H1 (cell line): ENCODE results near the gene FBXO38. TPM values are rescaled to one million over a fixed set of nuclear protein-coding genes. Genes with fewer than 3 reads are reported as not detected.

ENCODE experiments used
- CTCF ChIA-PET: fragments of 300-600 bp; sonication (Branson Sonifier 250); formaldehyde crosslinking; loops from one replicate; lab custom pipeline; 2021; ENCODE audit not compliant: partially characterized antibody; lab: Charles Lee
- POLR2A ChIA-PET: fragments of 300-600 bp; sonication (Branson Sonifier 250); formaldehyde crosslinking; loops from one replicate; lab custom pipeline; 2021; ENCODE audit warnings: inconsistent platforms; ENCODE audit not compliant: partially characterized antibody; lab: Charles Lee
- DNase-seq, 2 experiments: peaks; one replicate each; pipeline versions ENCODE4 v3.0.0 to v3.0.0-alpha.2; 2010 to 2022; ENCODE audit warnings: low spot score in 2 of 2, low read depth in 1 of 2, mixed read lengths in 1 of 2
- FAIRE-seq: peaks from 2 replicates; lab custom pipeline; 2011; peaks lifted over from hg19 to GRCh38; lab: Jason Lieb, UNC
- H2AFZ ChIP-seq: 2 replicates; pipeline ENCODE4 v1.8.1; 2012; ENCODE audit warnings: low read length, inconsistent platforms
- H2AK5ac ChIP-seq: 2 replicates; pipeline ENCODE4 v1.6.1; 2013; ENCODE audit warnings: low read depth, low read length
- H2BK120ac ChIP-seq: replicated peaks from 2 replicates; pipeline ENCODE3; 2013; ENCODE audit warnings: low read depth, low read length, inconsistent platforms
- H2BK12ac ChIP-seq: 2 replicates; pipeline ENCODE4 v1.6.1; 2013; ENCODE audit warnings: low read depth, low read length
- H2BK15ac ChIP-seq: 2 replicates; pipeline ENCODE4 v1.6.1; 2013; ENCODE audit warnings: low read length
- H2BK20ac ChIP-seq: 2 replicates; pipeline ENCODE4 v1.6.1; 2013; ENCODE audit warnings: low read length
- H2BK5ac ChIP-seq: 2 replicates; pipeline ENCODE4 v1.6.1; 2013; ENCODE audit warnings: low read depth, low read length
- H3K14ac ChIP-seq: 2 replicates; pipeline ENCODE4 v1.6.1; 2013; ENCODE audit warnings: inconsistent platforms; ENCODE audit not compliant: insufficient read length
- H3K18ac ChIP-seq: 2 replicates; pipeline ENCODE4 v1.6.1; 2013; ENCODE audit warnings: low read length; ENCODE audit errors: extremely low read depth
- H3K23ac ChIP-seq: 2 replicates; pipeline ENCODE4 v1.6.1; 2013; ENCODE audit warnings: inconsistent platforms; ENCODE audit not compliant: insufficient read length
- H3K23me2 ChIP-seq: 2 replicates; pipeline ENCODE4 v1.6.1; 2013; ENCODE audit warnings: low read depth, low read length
- H3K27ac ChIP-seq: 2 replicates; pipeline ENCODE4 v1.6.1; 2011; ENCODE audit warnings: low read depth, low read length, inconsistent platforms
- H3K27me3 ChIP-seq, 4 experiments: replicated peaks in 1 of 4; 1 replicate in 1 of 4; 2 replicates in 3 of 4; pipeline versions ENCODE4 v1.6.1 to v1.8.1; 2011 to 2013; ENCODE audit warnings: low read length in 3 of 4, mild to moderate bottlenecking in 3 of 4, inconsistent platforms in 2 of 4, mixed read lengths in 2 of 4, moderate library complexity in 1 of 4; ENCODE audit not compliant: control insufficient read depth in 3 of 4, insufficient read depth in 3 of 4; ENCODE audit errors: extremely low read depth in 1 of 4
- H3K36me3 ChIP-seq, 4 experiments: 2 replicates each; pipeline versions ENCODE4 v1.6.1 to v1.8.1; 2011 to 2013; ENCODE audit warnings: mild to moderate bottlenecking in 4 of 4, low read length in 3 of 4, moderate library complexity in 2 of 4, control low read depth in 1 of 4, inconsistent platforms in 1 of 4; ENCODE audit not compliant: insufficient read depth in 4 of 4, control insufficient read depth in 2 of 4
- H3K4ac ChIP-seq: replicated peaks from 2 replicates; pipeline ENCODE3; 2013; ENCODE audit warnings: low read length, low read depth, mixed read lengths, inconsistent platforms; ENCODE audit not compliant: insufficient read length
- H3K4me1 ChIP-seq, 4 experiments: replicated peaks in 1 of 4; 1 replicate in 1 of 4; 2 replicates in 3 of 4; pipeline versions ENCODE4 v1.6.1 to v1.8.1; 2011 to 2013; ENCODE audit warnings: low read length in 3 of 4, inconsistent platforms in 2 of 4, mixed read lengths in 1 of 4; ENCODE audit not compliant: insufficient read depth in 4 of 4, control insufficient read depth in 3 of 4
- H3K4me2 ChIP-seq, 2 experiments: 2 replicates each; pipeline versions ENCODE4 v1.6.1 to v1.8.1; 2011 to 2013; ENCODE audit warnings: low read depth in 2 of 2, low read length in 2 of 2, control low read depth in 1 of 2, inconsistent platforms in 1 of 2, mild to moderate bottlenecking in 1 of 2; ENCODE audit not compliant: insufficient read depth in 1 of 2
- H3K4me3 ChIP-seq, 4 experiments: fragments of 200-600, 300-600 bp in 1 of 4; sonication (generic), shearing (Covaris generic), sonication (Bioruptor Twin) in 1 of 4; 2 replicates each; pipeline versions ENCODE4 v1.5.1 to v1.8.1; 2011 to 2016; ENCODE audit warnings: low read length in 4 of 4, low read depth in 3 of 4, control low read depth in 2 of 4, inconsistent platforms in 2 of 4, mild to moderate bottlenecking in 2 of 4, mixed read lengths in 1 of 4, moderate library complexity in 1 of 4; ENCODE audit not compliant: insufficient read depth in 2 of 4; ENCODE audit errors: extremely low read depth in 1 of 4
- H3K56ac ChIP-seq: replicated peaks from 2 replicates; pipeline ENCODE3; 2013; ENCODE audit warnings: low read depth, mild to moderate bottlenecking, mixed read lengths, low read length, inconsistent platforms; ENCODE audit not compliant: insufficient read length
- H3K79me1 ChIP-seq: 2 replicates; pipeline ENCODE4 v1.6.1; 2013; ENCODE audit warnings: low read depth, low read length, control low read depth
- H3K79me2 ChIP-seq, 2 experiments: 2 replicates each; pipeline versions ENCODE4 v1.6.1 to v1.8.1; 2012 to 2013; ENCODE audit warnings: low read length in 2 of 2, mild to moderate bottlenecking in 2 of 2, inconsistent platforms in 1 of 2; ENCODE audit not compliant: insufficient read depth in 2 of 2, control insufficient read depth in 1 of 2
- H3K9ac ChIP-seq, 4 experiments: replicated peaks in 1 of 4; 1 replicate in 1 of 4; 2 replicates in 3 of 4; pipeline versions ENCODE4 v1.6.1 to v1.8.1; 2011 to 2013; ENCODE audit warnings: low read depth in 3 of 4, low read length in 3 of 4, control low read depth in 2 of 4, mild to moderate bottlenecking in 2 of 4, moderate library complexity in 2 of 4, inconsistent platforms in 1 of 4; ENCODE audit errors: extremely low read depth in 1 of 4
- H3K9me3 ChIP-seq, 2 experiments: 2 replicates each; pipeline versions ENCODE4 v1.6.1 to v1.8.1; 2012 to 2013; ENCODE audit warnings: mild to moderate bottlenecking in 2 of 2, moderate library complexity in 2 of 2, control low read depth in 1 of 2, inconsistent platforms in 1 of 2, low read depth in 1 of 2, low read length in 1 of 2, mixed read lengths in 1 of 2; ENCODE audit not compliant: insufficient read depth in 2 of 2
- H4K20me1 ChIP-seq, 2 experiments: replicated peaks in 1 of 2; 2 replicates each; pipeline versions ENCODE3 to v1.8.1; 2011 to 2013; ENCODE audit warnings: inconsistent platforms in 2 of 2, low read length in 2 of 2, mild to moderate bottlenecking in 1 of 2; ENCODE audit not compliant: insufficient read depth in 2 of 2, control insufficient read depth in 1 of 2
- H4K5ac ChIP-seq: 2 replicates; pipeline ENCODE4 v1.6.1; 2013; ENCODE audit warnings: low read length, low read depth, mixed read lengths, inconsistent platforms; ENCODE audit not compliant: insufficient read length
- H4K8ac ChIP-seq: 2 replicates; pipeline ENCODE4 v1.8.0; 2013; ENCODE audit warnings: mild to moderate bottlenecking, moderate library complexity, low read length, inconsistent platforms; ENCODE audit not compliant: insufficient read depth; ENCODE audit errors: extremely low read depth
- H4K91ac ChIP-seq: replicated peaks from 2 replicates; pipeline ENCODE3; 2013; ENCODE audit warnings: low read length, mixed read lengths, inconsistent platforms; ENCODE audit not compliant: insufficient read length
- CBX8 ChIP-seq: fragments of 300-800, 300-1000 bp; sonication (generic); IDR thresholded peaks from 2 replicates; pipeline ENCODE4 v1.7.1; 2016; ENCODE audit warnings: low read depth, low read length, borderline replicate concordance
- EGR1 ChIP-seq: IDR thresholded peaks from 2 replicates; pipeline ENCODE4 v1.6.1; 2011; ENCODE audit warnings: low read depth, low read length, borderline replicate concordance
- HDAC2 ChIP-seq, 2 experiments: fragments of 300-600 bp in 1 of 2; sonication (generic) in 1 of 2; IDR thresholded peaks; 2 replicates each; pipeline ENCODE4 v1.6.1; 2011 to 2012; ENCODE audit warnings: low read depth in 2 of 2, low read length in 2 of 2, mild to moderate bottlenecking in 2 of 2, moderate library complexity in 2 of 2, borderline replicate concordance in 1 of 2, inconsistent platforms in 1 of 2
- POLR2AphosphoS5 ChIP-seq: IDR thresholded peaks from 2 replicates; pipeline ENCODE4 v1.6.1; 2011; ENCODE audit warnings: low read depth, low read length
- RBBP5 ChIP-seq: IDR thresholded peaks from 2 replicates; pipeline ENCODE4 v1.7.1; 2012; ENCODE audit warnings: low read depth, mild to moderate bottlenecking, inconsistent platforms, low read length, moderate library complexity, borderline replicate concordance
- SAP30 ChIP-seq: fragments of 300-600 bp; sonication (generic); IDR thresholded peaks from 2 replicates; pipeline ENCODE4 v1.7.1; 2012; ENCODE audit warnings: low read length, moderate library complexity, mild to moderate bottlenecking, inconsistent platforms; ENCODE audit not compliant: insufficient read depth, insufficient replicate concordance
- SRF ChIP-seq: IDR thresholded peaks from 2 replicates; pipeline ENCODE4 v1.6.1; 2011; ENCODE audit warnings: mild to moderate bottlenecking, low read depth, low read length, moderate library complexity
- TBP ChIP-seq: IDR thresholded peaks from 2 replicates; pipeline ENCODE4 v1.6.1; 2011; ENCODE audit warnings: low read depth, low read length, improper control_type of control experiment
- WGBS, 2 experiments: shearing (Covaris generic) in 1 of 2; methylation state at CpG; one replicate each; pipeline versions ENCODE4 v1.1.6 to v1.1.7; 2013 to 2015; ENCODE audit warnings: low lambda C conversion rate in 2 of 2, mixed read lengths in 2 of 2, inconsistent platforms in 1 of 2, low coverage in 1 of 2, missing lambda C conversion rate in 1 of 2; ENCODE audit not compliant: insufficient replicate concordance in 2 of 2, insufficient coverage in 1 of 2, insufficient read length in 1 of 2; ENCODE audit errors: extremely low coverage in 1 of 2, missing lambda C conversion rate in 1 of 2; 5-methylcytosine and 5-hydroxymethylcytosine counted together
- polyA plus RNA-seq, 7 experiments: library from polyadenylated mRNA; depleted of rRNA in 3 of 7; stranded (reverse) in 5 of 7; unstranded in 2 of 7; fragments of >200 nt in 5 of 7; fragments of 200-250 nt in 2 of 7; gene quantifications; 1 replicate in 5 of 7; 2 replicates in 1 of 7; 4 replicates in 1 of 7; pipeline versions ENCODE4 v1.2.1 to v1.2.3, GENCODE V29; 2011 to 2013; ENCODE audit warnings: missing spikeins in 2 of 7, mixed read lengths in 2 of 7
- total RNA-seq: library from RNA; stranded (reverse); fragmentation: NEBNext Ultra II Directional; extraction: Animal tissue kit (Norgen Biotek cat#: 25700); gene quantifications from 2 replicates; pipeline ENCODE4 v1.2.1, GENCODE V29; 2021
- TF ChIP-seq, protein P1 (sequence below): IDR thresholded peaks from 2 replicates; pipeline ENCODE4 v1.6.1; 2012; ENCODE audit warnings: inconsistent platforms
- TF ChIP-seq, protein P2 (sequence below), 3 experiments: IDR thresholded peaks; 1 replicate in 2 of 3; 2 replicates in 1 of 3; pipeline versions ENCODE4 v1.5.1 to v1.6.1; 2011; ENCODE audit warnings: low read length in 3 of 3, mild to moderate bottlenecking in 3 of 3, inconsistent platforms in 2 of 3, low read depth in 1 of 3, moderate library complexity in 1 of 3; ENCODE audit not compliant: insufficient read depth in 1 of 3; ENCODE audit errors: control extremely low read depth in 1 of 3

FBXO38 gene
- total and polyA plus RNA-seq, 2 of the 8 experiments (the other 6 are each of a cell fraction or from before 2014, with no cell fraction given): 9.1 to 34.3 TPM

DNA sequence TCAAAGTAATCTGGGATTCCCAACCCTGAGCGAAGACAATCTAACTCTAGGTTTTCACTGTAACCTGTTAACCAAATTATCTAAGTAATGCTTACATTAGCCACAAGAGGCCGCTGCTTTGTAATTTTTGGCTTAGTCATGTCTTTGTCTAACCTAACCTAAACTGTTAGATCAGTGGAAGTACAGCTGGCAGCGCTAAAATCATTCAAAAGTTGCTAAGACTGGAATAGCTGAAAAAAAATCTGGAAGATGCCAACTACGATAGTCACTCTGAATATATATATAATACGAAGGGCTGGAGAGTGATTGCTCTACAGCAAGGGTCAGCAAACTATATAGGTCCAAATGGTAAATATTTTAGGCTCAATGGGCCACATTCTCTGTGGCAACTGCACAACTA, 60.2 kb downstream of the FBXO38 start:
- Histone ChIP-seq H3K23me2 (no peaks in the 10 kb centered on the region), H3K27ac (no peak overlapping the region), H2BK12ac (no peak overlapping the region), H3K27me3 (no peaks in the 10 kb centered on the region), H3K4me3 (no peak overlapping the region), H3K18ac (no peak overlapping the region), H3K79me1 (no peaks in the 10 kb centered on the region), H2AFZ (no peak overlapping the region), H3K4me2 (no peak overlapping the region), H3K14ac (no peak overlapping the region), H3K4me1 (no peaks in the 10 kb centered on the region; a peak in 1 of 7 replicates), H3K4ac (no peak overlapping the region), H2BK5ac (no peak overlapping the region), H2AK5ac (no peak overlapping the region), H2BK120ac (no peak overlapping the region), H4K8ac (no peak overlapping the region), H3K36me3 (peaks cover 0 to 24% (median 15%) of the 10 kb centered on the region in 4 experiments; a peak in 5 of 8 replicates), H2BK20ac (no peak overlapping the region), H3K23ac (no peak overlapping the region), H2BK15ac (no peak overlapping the region), H3K56ac (no peak overlapping the region), H3K9ac (no peak overlapping the region), H3K9me3 (no peaks in the 10 kb centered on the region), H4K5ac (no peak overlapping the region), H3K79me2 (no peaks in the 10 kb centered on the region), H4K91ac (no peak overlapping the region), H4K20me1 (no peaks in the 10 kb centered on the region)
- DNase-seq (no peak), FAIRE-seq (peak; percentile 68)
- ChIA-PET POLR2A (interaction anchor here (0.8 kb wide), 1 partner anchor 10 kb away, joined by 3 read pairs; no protein-coding TSS in a partner anchor), CTCF (interaction anchor here (0.8 to 10.7 kb wide), 31 partner anchors 10 to 513 kb away, joined by 3 to 231 read pairs (median 4); no protein-coding TSS in a partner anchor)
- 51% methylated on average over 5 of the region's 5 CpGs; no CpG with 5 or more reads in 1 of the 2 experiments for whole genome bisulfite sequencing, 2 experiments
- TF ChIP-seq, protein P1, sequence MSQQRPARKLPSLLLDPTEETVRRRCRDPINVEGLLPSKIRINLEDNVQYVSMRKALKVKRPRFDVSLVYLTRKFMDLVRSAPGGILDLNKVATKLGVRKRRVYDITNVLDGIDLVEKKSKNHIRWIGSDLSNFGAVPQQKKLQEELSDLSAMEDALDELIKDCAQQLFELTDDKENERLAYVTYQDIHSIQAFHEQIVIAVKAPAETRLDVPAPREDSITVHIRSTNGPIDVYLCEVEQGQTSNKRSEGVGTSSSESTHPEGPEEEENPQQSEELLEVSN: no peak
- TF ChIP-seq HDAC2 (IDR thresholded peaks at IDR 0.05; ENCODE audit: borderline replicate concordance in 1 of 2, low read depth in 2 of 2, low read length in 2 of 2): no peak
- no peak for TF ChIP-seq EGR1
- no peak for TF ChIP-seq CBX8
- TF ChIP-seq, protein P2, sequence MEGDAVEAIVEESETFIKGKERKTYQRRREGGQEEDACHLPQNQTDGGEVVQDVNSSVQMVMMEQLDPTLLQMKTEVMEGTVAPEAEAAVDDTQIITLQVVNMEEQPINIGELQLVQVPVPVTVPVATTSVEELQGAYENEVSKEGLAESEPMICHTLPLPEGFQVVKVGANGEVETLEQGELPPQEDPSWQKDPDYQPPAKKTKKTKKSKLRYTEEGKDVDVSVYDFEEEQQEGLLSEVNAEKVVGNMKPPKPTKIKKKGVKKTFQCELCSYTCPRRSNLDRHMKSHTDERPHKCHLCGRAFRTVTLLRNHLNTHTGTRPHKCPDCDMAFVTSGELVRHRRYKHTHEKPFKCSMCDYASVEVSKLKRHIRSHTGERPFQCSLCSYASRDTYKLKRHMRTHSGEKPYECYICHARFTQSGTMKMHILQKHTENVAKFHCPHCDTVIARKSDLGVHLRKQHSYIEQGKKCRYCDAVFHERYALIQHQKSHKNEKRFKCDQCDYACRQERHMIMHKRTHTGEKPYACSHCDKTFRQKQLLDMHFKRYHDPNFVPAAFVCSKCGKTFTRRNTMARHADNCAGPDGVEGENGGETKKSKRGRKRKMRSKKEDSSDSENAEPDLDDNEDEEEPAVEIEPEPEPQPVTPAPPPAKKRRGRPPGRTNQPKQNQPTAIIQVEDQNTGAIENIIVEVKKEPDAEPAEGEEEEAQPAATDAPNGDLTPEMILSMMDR (IDR thresholded peaks at IDR 0.05; ENCODE audit: control extremely low read depth in 1 of 3, insufficient read depth in 1 of 3, low read depth in 1 of 3, low read length in 3 of 3): peak in 2 of 3 experiments; percentile 71 to 80; a peak in 3 of 4 replicates
- no peak for TF ChIP-seq SAP30
- no peak for TF ChIP-seq RBBP5
- TF ChIP-seq POLR2AphosphoS5: no peak
- no peak for TF ChIP-seq SRF
- TF ChIP-seq TBP: no peak
